Kasumi-1 (cell line): Measurements from ENCODE around the gene DNASE1L1.

ENCODE experiments used
- DNase-seq, 2 experiments: peaks; one replicate each; lab custom pipeline; 2025; lab: John Stamatoyannopoulos, UW

DNASE1L1 gene

GRCh38 chrX:154409222-154409871, at the start of gene DNASE1L1:
TSS of gene DNASE1L1 (minus strand) at chrX:154409254. CDS start at chrX:154405568, 3,686 bp downstream.
- DNase-seq: peak; percentile 47 to 65

- peak in 1 of 2 experiments; percentile 6 for DNase-seq
Observed at GRCh38 chrX:154458116-154458953, 49.3 kb upstream of the DNASE1L1 start, which contains the start of gene PLXNA3. TSS of gene PLXNA3 (plus strand) at chrX:154458281. CDS start at chrX:154460184, 1,903 bp downstream.

- no peak for DNase-seq
Observed at GRCh38 chrX:154457491-154458115, 48.5 kb upstream of the DNASE1L1 start.

- DNase-seq: no peak
Observed at GRCh38 chrX:154452823-154453222, 43.8 kb upstream of the DNASE1L1 start.

- no peak for DNase-seq
Observed at GRCh38 chrX:154450312-154450711, 41.3 kb upstream of the DNASE1L1 start.

- DNase-seq: no peak
Observed at GRCh38 chrX:154449618-154450017, 40.6 kb upstream of the DNASE1L1 start.

- no peak for DNase-seq
Observed at GRCh38 chrX:154448484-154448883, 39.4 kb upstream of the DNASE1L1 start.

GRCh38 chrX:154446430-154446829, 37.4 kb upstream of the DNASE1L1 start:
- DNase-seq: no peak

- DNase-seq: no peak
Observed at GRCh38 chrX:154445776-154446175, 36.7 kb upstream of the DNASE1L1 start.

GRCh38 chrX:154444755-154445246, 35.7 kb upstream of the DNASE1L1 start:
- no peak for DNase-seq

- DNase-seq: peak; percentile 9 to 39
Observed at GRCh38 chrX:154443992-154444754, 35.1 kb upstream of the DNASE1L1 start, which contains the start of gene FAM50A. TSS of gene FAM50A (plus strand) at chrX:154444141. CDS start at chrX:154444236, 95 bp downstream.

- no peak for DNase-seq
Observed at GRCh38 chrX:154443479-154443910, 34.4 kb upstream of the DNASE1L1 start.

- DNase-seq: no peak
Observed at GRCh38 chrX:154441984-154442707, 33.1 kb upstream of the DNASE1L1 start.

- no peak for DNase-seq
Observed at GRCh38 chrX:154441564-154441963, 32.5 kb upstream of the DNASE1L1 start.

GRCh38 chrX:154440623-154441357, 31.7 kb upstream of the DNASE1L1 start:
- no peak for DNase-seq

- DNase-seq: no peak
Observed at GRCh38 chrX:154439841-154440240, 30.8 kb upstream of the DNASE1L1 start.

- no peak for DNase-seq
Observed at GRCh38 chrX:154437971-154438893, 29.2 kb upstream of the DNASE1L1 start.

- no peak for DNase-seq
Observed at GRCh38 chrX:154436983-154437752, 28.1 kb upstream of the DNASE1L1 start, which contains the start of gene GDI1. TSS of gene GDI1 (plus strand) at chrX:154437154. CDS start at chrX:154437255, 101 bp downstream.
